ENCODE results near the gene GADL1.

The GADL1 gene

DNA sequence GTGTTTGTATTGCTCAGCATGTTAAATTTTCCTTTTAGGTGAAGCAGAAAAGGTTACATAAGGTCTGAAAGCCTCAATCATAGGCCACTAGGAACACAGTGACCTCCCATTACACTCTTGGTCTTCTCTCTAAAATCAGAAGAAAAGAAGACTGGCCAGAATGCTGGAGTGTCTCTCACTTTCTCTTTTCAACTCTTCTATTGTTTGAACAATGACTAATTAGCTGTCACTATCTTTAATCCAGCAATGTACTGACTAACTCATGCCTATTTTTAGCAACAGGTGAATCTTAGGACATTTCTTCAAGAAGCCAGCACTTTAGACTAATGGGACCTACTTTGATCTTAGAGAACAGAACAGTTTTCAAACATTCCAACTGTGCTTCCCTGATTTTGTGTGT, 145.2 kb downstream of the GADL1 start:
- TF ChIP-seq, protein P1, sequence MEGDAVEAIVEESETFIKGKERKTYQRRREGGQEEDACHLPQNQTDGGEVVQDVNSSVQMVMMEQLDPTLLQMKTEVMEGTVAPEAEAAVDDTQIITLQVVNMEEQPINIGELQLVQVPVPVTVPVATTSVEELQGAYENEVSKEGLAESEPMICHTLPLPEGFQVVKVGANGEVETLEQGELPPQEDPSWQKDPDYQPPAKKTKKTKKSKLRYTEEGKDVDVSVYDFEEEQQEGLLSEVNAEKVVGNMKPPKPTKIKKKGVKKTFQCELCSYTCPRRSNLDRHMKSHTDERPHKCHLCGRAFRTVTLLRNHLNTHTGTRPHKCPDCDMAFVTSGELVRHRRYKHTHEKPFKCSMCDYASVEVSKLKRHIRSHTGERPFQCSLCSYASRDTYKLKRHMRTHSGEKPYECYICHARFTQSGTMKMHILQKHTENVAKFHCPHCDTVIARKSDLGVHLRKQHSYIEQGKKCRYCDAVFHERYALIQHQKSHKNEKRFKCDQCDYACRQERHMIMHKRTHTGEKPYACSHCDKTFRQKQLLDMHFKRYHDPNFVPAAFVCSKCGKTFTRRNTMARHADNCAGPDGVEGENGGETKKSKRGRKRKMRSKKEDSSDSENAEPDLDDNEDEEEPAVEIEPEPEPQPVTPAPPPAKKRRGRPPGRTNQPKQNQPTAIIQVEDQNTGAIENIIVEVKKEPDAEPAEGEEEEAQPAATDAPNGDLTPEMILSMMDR (IDR thresholded peaks at IDR 0.05; ENCODE audit: insufficient read depth, low read depth, low read length, missing control alignments): no peak
- H3K4me3 ChIP-seq (ENCODE audit: low read depth, low read length): no peak overlapping the region
- DNase-seq (ENCODE audit: low read depth): no peak

DNA sequence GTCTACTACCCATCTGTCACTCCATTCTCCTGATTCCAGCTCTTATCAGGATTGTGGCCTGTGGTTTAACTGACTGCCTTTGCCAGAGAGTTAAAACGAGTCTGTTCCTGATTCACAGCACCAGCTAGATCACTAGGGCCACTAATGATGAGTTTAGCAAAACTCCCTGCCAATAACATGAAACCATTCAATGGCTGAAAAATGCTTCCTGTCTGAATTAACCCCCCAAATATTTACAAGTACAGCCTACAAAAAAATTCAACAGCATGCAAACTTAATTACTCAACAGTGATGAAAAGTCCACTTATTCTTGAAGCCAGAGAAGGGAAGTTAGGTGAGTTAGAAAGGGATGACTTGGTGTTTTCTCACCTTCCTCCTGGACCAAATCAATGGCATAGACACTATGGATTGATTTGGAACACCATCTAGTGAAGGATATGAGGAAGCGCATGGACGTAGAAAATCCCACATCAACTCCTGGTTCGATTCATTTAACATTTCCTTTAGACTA, 146.6 kb downstream of the GADL1 start:
- TF ChIP-seq, protein P1 (IDR thresholded peaks at IDR 0.05; ENCODE audit: insufficient read depth, low read depth, low read length, missing control alignments): no peak
- DNase-seq (ENCODE audit: low read depth): no peak
- H3K4me3 ChIP-seq (ENCODE audit: low read depth, low read length): no peak overlapping the region

DNA sequence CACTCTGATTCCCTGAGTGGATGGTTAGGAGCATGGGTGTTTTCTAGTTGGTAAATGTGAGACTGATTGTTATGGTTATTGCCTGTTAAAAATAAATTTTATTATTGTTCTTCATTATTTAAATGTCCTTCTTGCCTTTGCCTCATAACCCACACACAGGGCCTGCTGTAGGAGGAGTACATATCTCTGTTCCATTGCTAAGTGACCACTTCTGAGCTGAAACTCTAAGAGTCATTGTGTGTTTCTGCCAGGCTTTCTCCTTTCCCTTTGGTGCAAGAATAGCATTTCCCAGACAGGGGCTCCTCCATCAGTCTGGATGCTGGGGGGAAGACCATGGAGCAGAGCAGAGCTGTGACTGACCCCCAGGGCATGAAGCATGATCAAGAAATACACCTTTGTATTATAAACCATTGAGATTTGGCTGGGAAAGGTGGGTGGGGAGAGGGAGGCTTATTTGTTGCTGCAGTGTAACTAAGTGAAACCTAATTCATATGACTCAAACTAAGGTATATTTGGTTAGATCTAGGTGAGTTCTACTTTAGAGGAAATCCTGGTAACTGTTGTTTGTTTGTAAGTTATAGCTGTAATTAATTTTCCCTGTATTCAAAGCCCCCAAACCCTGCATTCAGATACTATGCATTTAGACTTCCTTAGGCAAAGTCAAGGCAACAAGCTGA, 150.7 kb downstream of the GADL1 start:
- no peak overlapping the region for H3K4me3 ChIP-seq (ENCODE audit: low read depth, low read length)
- no peak for DNase-seq (ENCODE audit: low read depth)
- TF ChIP-seq, protein P1 (IDR thresholded peaks at IDR 0.05; ENCODE audit: insufficient read depth, low read depth, low read length, missing control alignments): no peak

DNA sequence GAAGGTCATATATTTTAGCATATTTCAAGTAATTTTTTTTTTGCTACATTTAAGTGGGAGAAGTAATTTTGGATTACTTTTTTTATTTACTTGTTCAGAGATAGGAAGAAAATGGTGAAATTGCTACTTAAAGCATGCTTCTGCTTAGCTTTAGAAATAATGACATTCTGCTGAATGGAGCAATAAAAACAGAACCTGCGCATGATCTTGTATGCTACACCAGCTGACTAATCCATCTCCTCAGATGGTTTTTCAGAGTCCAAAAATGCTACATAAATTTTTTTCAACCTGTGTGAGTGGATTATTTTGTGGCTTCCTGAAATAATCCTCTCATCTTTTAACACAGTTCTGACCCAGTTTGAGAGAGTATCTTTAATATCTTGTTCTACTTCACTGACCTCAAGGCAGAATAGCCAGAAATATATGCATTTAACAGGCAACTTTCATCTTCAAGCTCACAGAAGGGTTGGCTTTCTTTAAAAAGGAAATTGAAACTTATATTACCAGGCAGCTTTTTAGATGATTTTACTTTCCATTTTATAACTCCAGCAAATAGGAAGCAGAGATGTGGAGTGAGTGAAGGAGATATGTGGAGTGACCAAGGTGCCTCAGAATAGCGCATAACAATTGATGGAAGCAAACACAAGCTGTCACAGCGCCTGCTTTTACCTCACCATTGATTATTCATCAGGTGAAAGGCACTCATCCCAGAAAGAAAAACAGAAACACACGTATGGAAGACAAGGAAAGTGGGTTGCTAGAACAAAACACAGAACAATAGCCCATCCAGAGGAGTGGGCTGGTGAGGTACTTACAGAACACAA, 151.5 kb downstream of the GADL1 start:
- TF ChIP-seq, protein P1 (IDR thresholded peaks at IDR 0.05; ENCODE audit: insufficient read depth, low read depth, low read length, missing control alignments): no peak

DNA sequence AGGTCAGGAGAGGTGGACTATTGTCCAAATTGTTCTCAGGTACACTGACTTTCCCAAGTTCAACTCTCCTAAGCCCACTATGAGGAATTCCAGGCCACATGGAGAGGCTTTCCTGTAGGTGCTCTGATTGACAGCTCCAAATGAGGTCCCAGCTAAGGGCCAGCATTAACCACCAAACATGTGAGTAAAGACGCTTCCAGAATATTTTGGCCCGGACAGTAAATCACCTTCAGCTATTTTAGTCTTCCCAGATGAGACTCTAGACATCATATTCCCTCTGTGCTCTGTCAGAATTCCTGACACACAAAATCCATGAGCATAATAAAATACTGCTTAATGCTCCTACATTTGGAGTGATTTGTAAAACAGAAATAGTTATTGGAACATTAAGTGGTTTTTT, 152.6 kb downstream of the GADL1 start:
- no peak for DNase-seq (ENCODE audit: low read depth)
- H3K4me3 ChIP-seq (ENCODE audit: low read depth, low read length): no peak overlapping the region
- TF ChIP-seq, protein P1 (IDR thresholded peaks at IDR 0.05; ENCODE audit: insufficient read depth, low read depth, low read length, missing control alignments): no peak

More for the DNA sequence above, 151.5 kb downstream of the GADL1 start:
- DNase-seq (ENCODE audit: low read depth): no peak
- H3K4me3 ChIP-seq (ENCODE audit: low read depth, low read length): no peak overlapping the region

DNA sequence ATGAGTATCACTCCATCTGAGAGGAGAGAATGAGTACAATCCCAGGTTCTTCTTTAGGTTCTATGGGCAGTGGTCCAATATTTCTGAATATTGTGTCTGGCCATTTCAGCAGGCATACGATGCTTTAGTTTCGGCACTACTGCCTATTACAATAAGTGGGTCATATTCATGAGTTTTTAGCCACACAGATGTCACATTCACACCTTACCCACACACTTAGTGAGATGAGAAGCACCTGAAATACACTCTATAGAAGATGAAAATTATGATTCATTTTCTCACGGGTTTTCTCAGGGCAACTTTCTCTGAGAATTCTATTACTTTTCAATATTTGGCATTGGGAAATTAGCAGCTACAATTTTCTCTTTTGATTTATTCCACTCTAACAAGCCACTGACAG, 155.9 kb downstream of the GADL1 start:
- TF ChIP-seq, protein P1 (IDR thresholded peaks at IDR 0.05; ENCODE audit: insufficient read depth, low read depth, low read length, missing control alignments): no peak
- H3K4me3 ChIP-seq (ENCODE audit: low read depth, low read length): no peak overlapping the region
- no peak for DNase-seq (ENCODE audit: low read depth)
